AG20443 (cell line): ENCODE data around the gene CKMT1A.

ENCODE experiments used
- DNase-seq: peaks from one replicate; pipeline ENCODE4 v3.0.0; 2012; ENCODE audit warnings: low spot score, mixed read lengths

The CKMT1A gene

GRCh38 chr15:43748376-43748775, 54.7 kb downstream of the CKMT1A start:
- peak; percentile 51 for DNase-seq
